Nephron progenitor cell (in vitro differentiated cells): ENCODE data around the gene NR1H2.

Experiments used
- DNase-seq: peaks from one replicate; pipeline ENCODE4 v3.0.0; 2021
- H3K27ac Mint-ChIP-seq: 2 replicates; pipeline ENCODE4 v1.8.0; 2021; ENCODE audit warnings: mild to moderate bottlenecking, moderate library complexity, mixed read lengths
- H3K27me3 Mint-ChIP-seq: 2 replicates; pipeline ENCODE4 v1.8.0; 2021; ENCODE audit warnings: mild to moderate bottlenecking, low read depth, mixed read lengths; ENCODE audit not compliant: poor library complexity
- H3K36me3 Mint-ChIP-seq: 2 replicates; pipeline ENCODE4 v1.8.0; 2021; ENCODE audit warnings: low read depth, mixed read lengths
- H3K4me1 Mint-ChIP-seq: 2 replicates; pipeline ENCODE4 v1.8.0; 2021; ENCODE audit warnings: mixed read lengths
- H3K4me3 Mint-ChIP-seq: 2 replicates; pipeline ENCODE4 v1.8.0; 2021; ENCODE audit warnings: mild to moderate bottlenecking, moderate library complexity, mixed read lengths
- H3K9me3 Mint-ChIP-seq: 2 replicates; pipeline ENCODE4 v1.8.0; 2021; ENCODE audit warnings: mild to moderate bottlenecking, moderate library complexity, mixed read lengths
- CTCF ChIP-seq: fragments of 200-600 bp; sonication (generic); IDR thresholded peaks from 2 replicates; pipeline ENCODE4 v1.5.0; 2021; ENCODE audit warnings: antibody characterized with exemption

The NR1H2 gene

GRCh38 chr19:50356691-50357177 is 19.5 kb upstream of the NR1H2 start:
- H3K36me3 Mint-ChIP-seq, result peaks cover 16% of the 10 kb centered on the region
- H3K4me3 Mint-ChIP-seq, result no peak overlapping the region
- H3K27ac Mint-ChIP-seq, result no peak overlapping the region
- H3K27me3 Mint-ChIP-seq, result peaks cover 11% of the 10 kb centered on the region
- TF ChIP-seq CTCF, result no peak
- no peak for DNase-seq
- H3K9me3 Mint-ChIP-seq, result no peaks in the 10 kb centered on the region
- H3K4me1 Mint-ChIP-seq, result peaks cover 6% of the 10 kb centered on the region

- peaks cover 16% of the 10 kb centered on the region for H3K36me3 Mint-ChIP-seq
- H3K4me3 Mint-ChIP-seq, result no peak overlapping the region
- peak; percentile 70 for TF ChIP-seq CTCF
- DNase-seq, result peak; percentile 76
- H3K4me1 Mint-ChIP-seq, result peaks cover 6% of the 10 kb centered on the region
- H3K9me3 Mint-ChIP-seq, result no peaks in the 10 kb centered on the region
- peaks cover 12% of the 10 kb centered on the region for H3K27me3 Mint-ChIP-seq
- H3K27ac Mint-ChIP-seq, result no peak overlapping the region
Observed at GRCh38 chr19:50357178-50358100, 18.8 kb upstream of the NR1H2 start.

GRCh38 chr19:50358483-50359327 is 17.6 kb upstream of the NR1H2 start:
- DNase-seq, result no peak
- H3K4me1 Mint-ChIP-seq, result peaks cover 11% of the 10 kb centered on the region
- H3K9me3 Mint-ChIP-seq, result no peaks in the 10 kb centered on the region
- TF ChIP-seq CTCF, result no peak
- H3K4me3 Mint-ChIP-seq, result no peak overlapping the region
- no peak overlapping the region for H3K27ac Mint-ChIP-seq
- peaks cover 16% of the 10 kb centered on the region for H3K36me3 Mint-ChIP-seq
- peaks cover 17% of the 10 kb centered on the region for H3K27me3 Mint-ChIP-seq

DNA sequence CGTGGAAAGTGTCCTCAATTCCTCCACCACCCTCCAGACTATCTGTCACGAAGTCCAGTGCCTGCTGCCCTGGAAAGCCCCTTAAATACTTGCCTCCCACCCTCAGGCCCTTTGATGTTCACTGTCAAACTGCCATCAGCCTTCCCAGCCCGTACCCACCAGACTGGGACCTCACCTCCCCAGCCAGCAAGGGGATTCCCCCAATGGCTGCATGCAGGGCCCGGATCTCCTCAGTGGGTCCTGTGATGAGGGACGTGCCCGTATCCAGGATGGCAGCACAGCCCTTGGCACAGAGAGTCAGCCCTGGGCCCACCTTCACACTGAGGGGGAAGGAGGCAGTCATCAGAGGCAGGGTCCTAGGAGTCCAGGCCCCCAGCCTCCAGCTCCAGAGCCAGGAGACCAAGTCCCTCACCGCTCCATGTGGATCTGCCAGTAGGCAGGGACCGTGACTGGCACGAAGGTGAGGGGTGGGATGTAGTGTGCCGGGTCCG is 16.9 kb upstream of the NR1H2 start:
- H3K4me3 Mint-ChIP-seq, result no peak overlapping the region
- TF ChIP-seq CTCF, result no peak
- H3K27ac Mint-ChIP-seq, result no peak overlapping the region
- H3K4me1 Mint-ChIP-seq, result peaks cover 11% of the 10 kb centered on the region
- no peak for DNase-seq
- peaks cover 17% of the 10 kb centered on the region for H3K27me3 Mint-ChIP-seq
- peaks cover 16% of the 10 kb centered on the region for H3K36me3 Mint-ChIP-seq
- H3K9me3 Mint-ChIP-seq, result no peaks in the 10 kb centered on the region

DNA sequence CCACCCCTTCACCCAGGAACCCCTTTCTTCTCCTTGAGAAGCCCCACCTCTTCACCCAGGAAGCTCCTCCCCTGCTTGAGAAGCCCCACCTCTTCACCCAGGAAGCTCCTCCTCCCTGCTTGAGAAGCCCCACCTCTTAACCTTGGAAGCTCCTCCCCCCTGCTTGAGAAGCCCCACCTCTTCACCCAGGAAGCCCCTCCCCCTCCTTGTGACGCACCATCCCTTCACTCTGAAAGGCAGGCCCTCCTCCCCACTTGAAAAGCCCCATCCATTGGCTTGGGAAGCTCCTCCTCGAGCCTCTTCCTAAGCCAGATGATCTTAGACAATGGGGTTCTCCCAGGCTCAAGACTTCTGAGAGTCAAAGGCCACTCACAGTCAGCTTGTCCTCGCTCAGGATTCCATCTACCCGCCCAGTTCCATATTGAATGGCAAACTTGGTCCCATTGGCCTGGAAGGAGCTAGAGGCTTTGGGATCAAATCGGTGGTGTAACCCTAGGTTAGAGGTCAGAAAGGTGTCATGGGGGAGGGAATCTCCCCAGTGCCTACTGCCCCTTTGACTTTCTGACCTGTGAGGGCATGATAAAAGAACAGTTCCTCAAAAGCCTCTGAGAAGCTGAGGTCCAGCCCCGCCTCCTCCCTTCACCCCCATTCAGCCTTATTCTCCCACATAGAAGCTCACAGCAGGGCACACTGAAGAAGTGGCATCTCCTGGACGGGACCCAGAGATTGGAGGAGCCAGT is 14.8 kb upstream of the NR1H2 start:
- peaks cover 16% of the 10 kb centered on the region for H3K36me3 Mint-ChIP-seq
- DNase-seq, result no peak
- peaks cover 17% of the 10 kb centered on the region for H3K27me3 Mint-ChIP-seq
- no peaks in the 10 kb centered on the region for H3K9me3 Mint-ChIP-seq
- H3K4me1 Mint-ChIP-seq, result peaks cover 11% of the 10 kb centered on the region
- H3K27ac Mint-ChIP-seq, result no peak overlapping the region
- TF ChIP-seq CTCF, result no peak
- no peak overlapping the region for H3K4me3 Mint-ChIP-seq
